HG03175 (cell line): ENCODE data around the gene MT3.
"Not testable (repeated sequence)": the region's sequence is repeated elsewhere in the genome, so short reads cannot be mapped to it uniquely, and the experiment has no call there.

Experiments
- ATAC-seq: cut with Tn5 transposase; IDR thresholded peaks from one replicate; pipeline ENCODE4 v1.9.1; 2021; ENCODE audit warnings: mild to moderate bottlenecking, moderate library complexity; ENCODE audit not compliant: unreplicated experiment

Gene MT3

GRCh38 chr16:56577300-56577625 lies 12.1 kb upstream of the MT3 start:
- no peak for ATAC-seq

GRCh38 chr16:56580391-56581048 lies 8.8 kb upstream of the MT3 start:
- ATAC-seq = no peak

- not testable (repeated sequence) for ATAC-seq
Measured at GRCh38 chr16:56582911-56583310, 6.4 kb upstream of the MT3 start.

GRCh38 chr16:56583351-56584168 lies 5.8 kb upstream of the MT3 start:
- no peak for ATAC-seq

GRCh38 chr16:56584276-56584675 lies 5.1 kb upstream of the MT3 start:
- no peak for ATAC-seq

GRCh38 chr16:56588781-56589140 lies 567 bp upstream of the MT3 start:
- ATAC-seq = no peak

- ATAC-seq = no peak
Measured at GRCh38 chr16:56591377-56592060, 2.2 kb downstream of the MT3 start.

- ATAC-seq = no peak
Measured at GRCh38 chr16:56593573-56594291, 4.4 kb downstream of the MT3 start.

GRCh38 chr16:56594292-56594619 lies 4.9 kb downstream of the MT3 start:
- ATAC-seq = no peak

- no peak for ATAC-seq
Measured at GRCh38 chr16:56600398-56600999, 11.2 kb downstream of the MT3 start.

GRCh38 chr16:56601325-56601724 lies 12.0 kb downstream of the MT3 start:
- ATAC-seq = no peak

GRCh38 chr16:56603589-56603988 lies 14.3 kb downstream of the MT3 start:
- ATAC-seq = no peak

- ATAC-seq = no peak
Measured at GRCh38 chr16:56604966-56605365, 15.6 kb downstream of the MT3 start.

- ATAC-seq = no peak
Measured at GRCh38 chr16:56605475-56605874, 16.1 kb downstream of the MT3 start.

- ATAC-seq = no peak
Measured at GRCh38 chr16:56606071-56606475, 16.7 kb downstream of the MT3 start.

GRCh38 chr16:56606476-56607108 lies 17.3 kb downstream of the MT3 start:
- ATAC-seq = no peak

GRCh38 chr16:56607109-56607618 lies 17.8 kb downstream of the MT3 start:
- ATAC-seq = no peak

GRCh38 chr16:56607675-56608042 lies 18.3 kb downstream of the MT3 start:
- ATAC-seq = no peak

GRCh38 chr16:56608043-56608875 lies 18.9 kb downstream of the MT3 start, which contains the start of gene MT2A:
MT2A (plus strand) TSS chr16:56608584; CDS start chr16:56608656, 72 bp downstream.
- peak; percentile 89 for ATAC-seq
